MCF 10A (cell line): ENCODE data around the gene AKTIP. TPM values are rescaled to one million over a fixed set of nuclear protein-coding genes. Genes with fewer than 3 reads are reported as not detected.
A peak's percentile ranks its signal among the peaks of the same experiment; 100 is the strongest.

Experiments
- BruUV-seq: library from RNA; stranded (reverse); fragments of 400-500 nt; replicated peaks from 2 replicates; lab custom pipeline; 2021; lab: Mats Ljungman, UMichigan
- CTCF ChIA-PET: fragments of 300-600 bp; sonication (Branson Sonifier 250); formaldehyde crosslinking; extraction: SDS; loops from one replicate; lab custom pipeline; 2021; ENCODE audit warnings: antibody characterized with exemption, inconsistent platforms; lab: Yijun Ruan, JAX
- POLR2A ChIA-PET: fragments of 300-600, 350-650 bp; sonication (Branson Sonifier 250); formaldehyde crosslinking; extraction: SDS; loops from one replicate; lab custom pipeline; 2020; ENCODE audit warnings: antibody characterized with exemption, inconsistent platforms; lab: Yijun Ruan, JAX
- DNase-seq: peaks from one replicate; pipeline ENCODE4 v3.0.0-alpha.2; 2018; ENCODE audit not compliant: unreplicated experiment
- H3K27ac Mint-ChIP-seq: one replicate; pipeline ENCODE4 v1.8.0; 2022; ENCODE audit warnings: mild to moderate bottlenecking, low read depth, mixed read lengths; ENCODE audit not compliant: unreplicated experiment
- H3K27me3 Mint-ChIP-seq: one replicate; pipeline ENCODE4 v1.8.0; 2022; ENCODE audit warnings: mixed read lengths; ENCODE audit not compliant: insufficient read depth, unreplicated experiment
- H3K36me3 Mint-ChIP-seq: one replicate; pipeline ENCODE4 v1.8.0; 2022; ENCODE audit warnings: mild to moderate bottlenecking, moderate library complexity, mixed read lengths; ENCODE audit not compliant: insufficient read depth, unreplicated experiment
- H3K4me1 Mint-ChIP-seq: one replicate; pipeline ENCODE4 v1.8.0; 2022; ENCODE audit warnings: mixed read lengths; ENCODE audit not compliant: insufficient read depth, unreplicated experiment
- H3K4me3 Mint-ChIP-seq: one replicate; pipeline ENCODE4 v1.8.0; 2022; ENCODE audit warnings: mild to moderate bottlenecking, moderate library complexity, mixed read lengths; ENCODE audit not compliant: unreplicated experiment
- H3K9me3 Mint-ChIP-seq: one replicate; pipeline ENCODE4 v1.8.0; 2022; ENCODE audit warnings: mixed read lengths; ENCODE audit not compliant: unreplicated experiment
- CTCF ChIP-seq: fragments of 200-600 bp; IDR thresholded peaks from one replicate; pipeline ENCODE4 v1.8.0; 2022; ENCODE audit warnings: antibody characterized with exemption, mild to moderate bottlenecking; ENCODE audit not compliant: unreplicated experiment
- intact Hi-C: fragments of 100-400 bp; cut with micrococcal nuclease; formaldehyde crosslinking; loops from 2 replicates; pipeline ENCODE4 v1.14.1; 2022
- total RNA-seq: library from RNA; stranded (reverse); gene quantifications from 2 replicates; pipeline ENCODE4 v1.2.3, GENCODE V29; 2022

The AKTIP gene
- total RNA-seq, 1 experiment from 2014 or later, result 30.3 TPM

DNA sequence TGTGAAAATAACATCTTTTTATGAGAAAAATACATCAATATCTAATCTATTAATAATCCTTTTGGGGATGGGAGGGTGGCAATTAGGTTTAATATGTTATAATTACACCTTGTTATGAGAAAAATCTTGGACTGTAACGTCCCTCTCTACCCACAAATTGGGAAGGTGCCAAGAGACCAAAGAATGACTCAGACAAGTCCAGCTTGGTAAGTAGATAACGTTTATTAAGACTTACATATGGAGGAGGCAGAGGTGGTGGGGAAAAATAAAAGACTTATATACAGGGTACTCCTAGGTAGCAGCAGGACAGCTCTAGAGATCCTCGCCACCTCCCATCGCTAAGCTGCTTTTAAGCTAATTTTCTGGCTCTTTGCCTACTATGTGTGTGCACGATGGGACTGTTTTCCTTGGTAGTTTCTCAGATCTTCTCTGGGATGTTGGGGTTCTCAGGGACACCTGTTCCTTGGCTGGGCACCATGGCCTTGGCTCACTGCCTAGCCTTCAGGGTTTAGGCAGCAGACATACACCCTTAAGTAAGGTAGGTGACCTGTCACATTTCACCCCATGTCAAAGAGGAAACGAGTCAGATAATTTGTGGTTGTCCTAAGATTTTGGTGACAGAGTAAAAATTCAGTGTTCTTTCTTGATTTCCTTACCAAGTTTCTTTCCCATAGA lies 37.3 kb downstream of the AKTIP start:
- DNase-seq, result peak; percentile 85

DNA sequence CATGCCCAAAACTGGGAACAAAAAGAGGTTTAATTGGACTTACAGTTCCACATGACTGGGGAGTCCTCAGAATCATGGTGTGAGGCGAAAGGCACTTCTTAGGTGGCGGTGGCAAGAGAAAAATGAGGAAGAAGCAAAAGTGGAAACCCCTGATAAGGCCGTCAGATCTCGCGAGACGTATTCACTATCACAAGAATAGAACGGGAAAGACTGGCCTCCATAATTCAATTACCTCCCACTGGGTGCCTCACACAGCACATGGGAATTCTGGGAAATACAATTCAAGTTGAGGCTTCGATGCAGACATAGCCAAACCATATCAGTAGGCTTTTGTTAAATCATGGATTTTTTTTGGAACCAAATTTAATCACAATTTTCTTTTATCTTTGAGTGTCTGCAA lies 44.4 kb downstream of the AKTIP start:
- BruUV-seq, result no TSS peak
- intact Hi-C loops, result no loop called here
- CTCF ChIA-PET, result no interaction called here
- no peak for TF ChIP-seq CTCF
- Mint-ChIP-seq H3K36me3 (peaks cover 91% of the 10 kb centered on the region), H3K4me1 (no peaks in the 10 kb centered on the region), H3K9me3 (no peaks in the 10 kb centered on the region), H3K4me3 (no peak overlapping the region), H3K27ac (no peak overlapping the region), H3K27me3 (no peaks in the 10 kb centered on the region)
- POLR2A ChIA-PET, result interaction anchor here (0.7 kb wide), 1 partner anchor 41 kb away, joined by 3 read pairs; no protein-coding TSS in a partner anchor
- no peak for DNase-seq

More for the DNA sequence above, 37.3 kb downstream of the AKTIP start:
- Mint-ChIP-seq H3K4me1 (no peaks in the 10 kb centered on the region), H3K36me3 (peaks cover 56% of the 10 kb centered on the region), H3K9me3 (no peaks in the 10 kb centered on the region), H3K27me3 (no peaks in the 10 kb centered on the region), H3K4me3 (no peak overlapping the region), H3K27ac (no peak overlapping the region)
- TF ChIP-seq CTCF, result no peak
- intact Hi-C loops, result no loop called here
- BruUV-seq, result no TSS peak
- POLR2A ChIA-PET, result interaction anchor here (0.7 to 0.9 kb wide), 2 partner anchors 14 to 30 kb away, joined by 3 read pairs; no protein-coding TSS in a partner anchor
- CTCF ChIA-PET, result no interaction called here

DNA sequence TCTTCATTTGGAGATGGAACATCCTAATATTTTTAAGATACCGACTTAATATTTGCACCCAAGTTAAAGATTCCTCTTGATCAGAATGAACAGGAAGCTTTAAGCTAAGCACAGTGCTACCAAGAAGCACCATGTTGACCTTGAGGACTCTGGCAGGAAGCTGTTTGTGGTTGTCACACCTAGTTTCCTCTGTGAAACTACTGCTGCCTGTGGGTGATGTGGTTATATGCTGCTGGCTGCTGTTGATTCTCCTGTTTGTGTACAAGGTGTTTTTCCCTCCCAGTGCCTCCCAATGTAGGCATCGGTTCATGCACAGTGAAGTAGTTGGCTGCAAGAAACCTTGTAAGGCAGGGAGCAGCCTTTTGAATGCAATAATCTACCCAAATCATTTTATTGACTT lies 45.3 kb downstream of the AKTIP start:
- intact Hi-C loops, result no loop called here
- Mint-ChIP-seq H3K27ac (no peak overlapping the region), H3K9me3 (no peaks in the 10 kb centered on the region), H3K4me1 (no peaks in the 10 kb centered on the region), H3K27me3 (no peaks in the 10 kb centered on the region), H3K36me3 (peaks cover 87% of the 10 kb centered on the region), H3K4me3 (no peak overlapping the region)
- ChIA-PET CTCF (no interaction called here), POLR2A (no interaction called here)
- DNase-seq, result no peak
- BruUV-seq, result no TSS peak
- TF ChIP-seq CTCF, result no peak

DNA sequence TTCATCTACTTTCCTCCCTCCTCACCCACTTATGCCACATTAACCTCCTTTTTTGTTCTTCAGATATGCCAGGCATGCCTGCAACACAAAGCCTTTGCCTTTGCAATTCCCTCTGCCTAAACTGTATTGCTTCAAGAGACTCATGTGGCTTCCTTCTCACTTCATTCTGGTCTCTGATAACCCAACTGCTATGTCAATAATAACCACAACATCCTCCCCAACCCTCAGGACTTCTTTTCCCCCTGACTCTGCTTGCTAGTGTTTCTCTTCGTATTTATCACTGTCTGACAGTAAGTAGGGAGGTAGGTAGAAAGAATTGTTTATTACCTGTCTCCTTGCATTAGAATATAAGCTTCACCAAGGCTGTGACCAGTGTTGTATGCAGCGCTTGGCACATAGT lies 46.4 kb downstream of the AKTIP start:
- Mint-ChIP-seq H3K9me3 (no peaks in the 10 kb centered on the region), H3K27me3 (no peaks in the 10 kb centered on the region), H3K4me1 (no peaks in the 10 kb centered on the region), H3K27ac (no peak overlapping the region), H3K36me3 (peaks cover 83% of the 10 kb centered on the region), H3K4me3 (no peak overlapping the region)
- intact Hi-C loops, result no loop called here
- BruUV-seq, result no TSS peak
- POLR2A ChIA-PET, result interaction anchor here (0.6 kb wide), 1 partner anchor 8 kb away, joined by 3 read pairs; no protein-coding TSS in a partner anchor
- TF ChIP-seq CTCF, result no peak
- no peak for DNase-seq
- CTCF ChIA-PET, result interaction anchor here (0.7 kb wide), 2 partner anchors 16 to 218 kb away, joined by 3 read pairs; no protein-coding TSS in a partner anchor
